ENCODE results near the gene TNNC1.

- TF ChIP-seq YY1 (IDR thresholded peaks at IDR 0.05): peak; percentile 75
- peak; percentile 54 for TF ChIP-seq CTCF (IDR thresholded peaks at IDR 0.05; ENCODE audit: low read depth, low read length, missing input control)
- peak; percentile 44 for TF ChIP-seq ATF3 (IDR thresholded peaks at IDR 0.05)
These were observed 17.8 kb upstream of the TNNC1 start for GRCh38 chr3:52471371-52472238.

Measured in liver (tissue), 3 donors.